K562 (cell line): ENCODE data around the gene CALCOCO2. TPM values are rescaled to one million over a fixed set of nuclear protein-coding genes. Genes with fewer than 3 reads are reported as not detected.

ENCODE experiments used
- AFF1 ChIP-seq, 2 experiments: fragments of 450-650 bp; IDR thresholded peaks; 2 replicates each; pipeline ENCODE4 v1.6.1; 2018; ENCODE audit warnings: mild to moderate bottlenecking in 2 of 2, low read depth in 1 of 2; ENCODE audit not compliant: partially characterized antibody in 2 of 2
- ARID1B ChIP-seq: fragments of 450-650 bp; IDR thresholded peaks from 2 replicates; pipeline ENCODE4 v1.6.1; 2016; ENCODE audit warnings: antibody characterized with exemption, mild to moderate bottlenecking, inconsistent platforms
- FOXA3 ChIP-seq, 2 experiments: fragments of 450-650 bp in 1 of 2; sonication (generic) in 1 of 2; formaldehyde crosslinking; IDR thresholded peaks in 1 of 2; conservative IDR thresholded peaks in 1 of 2; 2 replicates each; pipeline versions ENCODE4 v1.4.0 to v1.8.0; 2020 to 2022; ENCODE audit warnings: mild to moderate bottlenecking in 2 of 2, missing genetic modification reagents in 1 of 2
- JUN ChIP-seq, 2 experiments: sonication (generic) in 1 of 2; formaldehyde crosslinking in 1 of 2; IDR thresholded peaks; 2 replicates each; pipeline versions ENCODE4 v1.6.1 to v1.8.0; 2012 to 2022; ENCODE audit warnings: borderline replicate concordance in 2 of 2, mild to moderate bottlenecking in 2 of 2, improper control_type of control experiment in 1 of 2, low read depth in 1 of 2, low read length in 1 of 2, missing genetic modification reagents in 1 of 2
- MECOM ChIP-seq: fragments of 250-450 bp; sonication (Bioruptor Pico); IDR thresholded peaks from 2 replicates; pipeline ENCODE4 v1.8.0; 2022; ENCODE audit warnings: inconsistent platforms
- PBX2 ChIP-seq, 2 experiments: IDR thresholded peaks in 1 of 2; conservative IDR thresholded peaks in 1 of 2; 2 replicates each; pipeline ENCODE4 v1.6.1; 2016; ENCODE audit warnings: low read depth in 2 of 2, mild to moderate bottlenecking in 1 of 2, missing compliant biosample characterization in 1 of 2, missing genetic modification characterization in 1 of 2, moderate library complexity in 1 of 2
- PPARD ChIP-seq: fragments of 250-450 bp; sonication (Bioruptor Pico); IDR thresholded peaks from 2 replicates; pipeline ENCODE4 v1.8.0; 2022; ENCODE audit warnings: inconsistent platforms, mild to moderate bottlenecking, moderate library complexity
- PTBP1 ChIP-seq: fragments of 200-400 bp; formaldehyde crosslinking; IDR thresholded peaks from 2 replicates; pipeline ENCODE4 v1.6.1; 2017; ENCODE audit warnings: low read depth, low read length
- RBM22 ChIP-seq: fragments of 200-400 bp; formaldehyde crosslinking; IDR thresholded peaks from 2 replicates; pipeline ENCODE4 v1.6.1; 2018; ENCODE audit warnings: low read length, low read depth; ENCODE audit not compliant: poor library complexity, severe bottlenecking
- SMARCB1 ChIP-seq: IDR thresholded peaks from 2 replicates; pipeline ENCODE4 v1.6.1; 2011; ENCODE audit warnings: improper control_type of control experiment, low read depth; ENCODE audit not compliant: insufficient read length
- THRB ChIP-seq: fragments of 450-650 bp; formaldehyde crosslinking; conservative IDR thresholded peaks from 2 replicates; pipeline ENCODE4 v1.4.0; 2022; ENCODE audit warnings: mild to moderate bottlenecking, missing genetic modification characterization
- ZBTB34 ChIP-seq: fragments of 250-450 bp; sonication (Bioruptor Pico); IDR thresholded peaks from 2 replicates; pipeline ENCODE4 v1.8.0; 2021; ENCODE audit warnings: mild to moderate bottlenecking, moderate library complexity
- ZBTB43 ChIP-seq: sonication (generic); formaldehyde crosslinking; IDR thresholded peaks from 2 replicates; pipeline ENCODE4 v1.8.0; 2023; ENCODE audit warnings: mild to moderate bottlenecking, missing genetic modification reagents
- ZNF217 ChIP-seq: sonication (generic); formaldehyde crosslinking; IDR thresholded peaks from 2 replicates; pipeline ENCODE4 v1.8.0; 2022; ENCODE audit warnings: mild to moderate bottlenecking, missing genetic modification reagents
- polyA plus RNA-seq, 8 experiments: library from polyadenylated mRNA; depleted of rRNA in 4 of 8; stranded (reverse) in 5 of 8; unstranded in 3 of 8; fragments of >200 nt; fragmentation: Nextera tagmentation in 2 of 8; fragmentation: Illumina TruSeq in 1 of 8; extraction: Ambion mirVana in 2 of 8; extraction: Trizol in 1 of 8; gene quantifications; 2 replicates each; pipeline versions ENCODE4 v1.2.1 to v1.2.3, GENCODE V29; 2011 to 2014; ENCODE audit warnings: inconsistent platforms in 1 of 8, missing spikeins in 1 of 8
- total RNA-seq, 7 experiments: library from RNA; depleted of rRNA in 6 of 7; stranded (reverse); fragments of >200 nt in 6 of 7; fragmentation: Illumina TruSeq in 2 of 7; extraction: Trizol in 2 of 7; gene quantifications; 2 replicates each; pipeline versions ENCODE4 v1.2.1 to v1.2.3, GENCODE V29; 2011 to 2021; ENCODE audit warnings: low replicate concordance in 1 of 7

The CALCOCO2 gene
- total and polyA plus RNA-seq, 9 of the 15 experiments (the other 6 are each of a cell fraction or from before 2014, with no cell fraction given) = 24.1 to 87.3 (median 67.5) TPM

- TF ChIP-seq JUN (IDR thresholded peaks at IDR 0.05; ENCODE audit: borderline replicate concordance, low read depth, low read length) (no peak), JUN (CRISPR knock-in tag; IDR thresholded peaks at IDR 0.05; ENCODE audit: borderline replicate concordance) (no peak), THRB (CRISPR knock-in tag) (no peak), PBX2 (CRISPR knock-in tag; IDR thresholded peaks at IDR 0.05; ENCODE audit: low read depth) (no peak), PBX2 (tag; conservative IDR thresholded peaks at IDR 0.05; ENCODE audit: low read depth) (peak; percentile 71), MECOM (no peak), AFF1 (IDR thresholded peaks at IDR 0.05; ENCODE audit: low read depth in 1 of 2, partially characterized antibody in 2 of 2) (no peak), ZBTB43 (CRISPR knock-in tag) (no peak), FOXA3 (CRISPR knock-in tag; conservative IDR thresholded peaks at IDR 0.05 in 1 of 2, IDR thresholded peaks at IDR 0.05 in 1 of 2) (peak; percentile 97 to 98), ARID1B (peak; percentile 75), PTBP1 (no peak), SMARCB1 (no peak), RBM22 (no peak), PPARD (no peak), ZNF217 (no peak), ZBTB34 (CRISPR knock-in tag) (no peak)
Observed at GRCh38 chr17:48871551-48872351, 40.9 kb downstream of the CALCOCO2 start (continued).
